ENCODE data around the gene NCBP2L.

DNA sequence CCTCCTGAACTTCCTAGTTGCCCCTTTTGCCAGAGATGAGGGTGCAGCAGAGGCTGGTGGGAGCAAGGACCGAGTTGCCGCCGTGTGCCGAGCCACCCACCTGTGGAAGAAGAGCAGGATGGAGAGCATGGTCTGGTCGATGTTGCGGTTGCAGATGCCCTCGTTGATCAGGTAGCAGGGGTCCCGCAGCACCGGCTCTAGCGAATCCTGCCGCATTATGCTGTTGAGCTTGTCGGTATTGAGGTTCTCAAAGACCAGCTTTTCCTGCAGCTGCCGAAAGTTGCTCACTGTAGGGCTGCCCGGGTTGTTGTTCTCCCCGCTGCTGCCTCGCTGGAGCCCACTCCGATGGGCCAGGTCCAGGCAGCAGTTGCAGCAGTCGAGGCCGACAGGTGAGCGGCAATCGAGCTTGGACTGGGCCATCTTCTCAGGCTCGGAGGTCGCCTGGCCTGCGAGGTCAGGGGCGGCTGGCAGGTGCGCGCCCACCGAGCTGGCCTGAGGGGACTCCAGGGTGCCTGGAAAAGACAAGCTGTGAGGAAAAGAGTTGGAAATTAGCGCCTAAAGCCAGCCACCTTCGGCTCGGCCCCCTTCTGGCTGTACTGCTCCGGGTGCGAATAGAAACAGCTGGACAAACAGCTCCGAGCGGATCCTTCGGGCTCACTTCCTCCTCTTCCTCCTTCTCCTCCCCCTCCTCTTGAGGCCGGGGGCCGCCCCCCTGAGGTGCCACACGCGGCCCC is 2.4 kb upstream of the NCBP2L start:
- no peak for TF ChIP-seq POLR2A (IDR thresholded peaks at IDR 0.05)
- TF ChIP-seq, protein P1, sequence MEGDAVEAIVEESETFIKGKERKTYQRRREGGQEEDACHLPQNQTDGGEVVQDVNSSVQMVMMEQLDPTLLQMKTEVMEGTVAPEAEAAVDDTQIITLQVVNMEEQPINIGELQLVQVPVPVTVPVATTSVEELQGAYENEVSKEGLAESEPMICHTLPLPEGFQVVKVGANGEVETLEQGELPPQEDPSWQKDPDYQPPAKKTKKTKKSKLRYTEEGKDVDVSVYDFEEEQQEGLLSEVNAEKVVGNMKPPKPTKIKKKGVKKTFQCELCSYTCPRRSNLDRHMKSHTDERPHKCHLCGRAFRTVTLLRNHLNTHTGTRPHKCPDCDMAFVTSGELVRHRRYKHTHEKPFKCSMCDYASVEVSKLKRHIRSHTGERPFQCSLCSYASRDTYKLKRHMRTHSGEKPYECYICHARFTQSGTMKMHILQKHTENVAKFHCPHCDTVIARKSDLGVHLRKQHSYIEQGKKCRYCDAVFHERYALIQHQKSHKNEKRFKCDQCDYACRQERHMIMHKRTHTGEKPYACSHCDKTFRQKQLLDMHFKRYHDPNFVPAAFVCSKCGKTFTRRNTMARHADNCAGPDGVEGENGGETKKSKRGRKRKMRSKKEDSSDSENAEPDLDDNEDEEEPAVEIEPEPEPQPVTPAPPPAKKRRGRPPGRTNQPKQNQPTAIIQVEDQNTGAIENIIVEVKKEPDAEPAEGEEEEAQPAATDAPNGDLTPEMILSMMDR (IDR thresholded peaks at IDR 0.05), result no peak
- TF ChIP-seq POLR2AphosphoS5 (IDR thresholded peaks at IDR 0.05), result no peak
- TF ChIP-seq EP300 (IDR thresholded peaks at IDR 0.05; ENCODE audit: low read depth), result no peak
